Cerebellar cortex (tissue), 1 donor: ENCODE measurements around the gene EBNA1BP2.
"Not testable (repeated sequence)": the region's sequence is repeated elsewhere in the genome, so short reads cannot be mapped to it uniquely, and the experiment has no call there.

ENCODE experiments used
- DNase-seq: peaks from one replicate; pipeline ENCODE4 v3.0.0-alpha.2; 2015; ENCODE audit warnings: low spot score

EBNA1BP2 gene

GRCh38 chr1:43171876-43172526, at the start of gene EBNA1BP2, which contains the start of gene CFAP57:
Gene EBNA1BP2, minus strand, starts transcription at chr1:43172290. Its CDS starts 172 bp downstream, at chr1:43172118.
Gene CFAP57, plus strand, starts transcription at chr1:43172330. Its CDS starts 424 bp downstream, at chr1:43172754.
- peak; percentile 95 for DNase-seq

GRCh38 chr1:43221797-43222196, 49.7 kb upstream of the EBNA1BP2 start:
- DNase-seq = no peak

- DNase-seq = no peak
Measured at GRCh38 chr1:43220905-43221778, 49.1 kb upstream of the EBNA1BP2 start.

- no peak for DNase-seq
Measured at GRCh38 chr1:43217747-43218146, 45.7 kb upstream of the EBNA1BP2 start.

GRCh38 chr1:43214501-43215444, 42.7 kb upstream of the EBNA1BP2 start:
- DNase-seq = no peak

- DNase-seq = not testable (repeated sequence)
Measured at GRCh38 chr1:43208277-43208676, 36.2 kb upstream of the EBNA1BP2 start.

- DNase-seq = peak; percentile 24
Measured at GRCh38 chr1:43207229-43207853, 35.3 kb upstream of the EBNA1BP2 start.

GRCh38 chr1:43206600-43207228, 34.6 kb upstream of the EBNA1BP2 start:
- peak; percentile 80 for DNase-seq

- no peak for DNase-seq
Measured at GRCh38 chr1:43205671-43206070, 33.6 kb upstream of the EBNA1BP2 start.

GRCh38 chr1:43204394-43204793, 32.3 kb upstream of the EBNA1BP2 start:
- no peak for DNase-seq

- no peak for DNase-seq
Measured at GRCh38 chr1:43203859-43204258, 31.8 kb upstream of the EBNA1BP2 start.

- DNase-seq = no peak
Measured at GRCh38 chr1:43199093-43199726, 27.1 kb upstream of the EBNA1BP2 start.

GRCh38 chr1:43197343-43198127, 25.4 kb upstream of the EBNA1BP2 start:
- peak; percentile 10 for DNase-seq

GRCh38 chr1:43194509-43194908, 22.4 kb upstream of the EBNA1BP2 start:
- DNase-seq = no peak

GRCh38 chr1:43188106-43188505, 16.0 kb upstream of the EBNA1BP2 start:
- no peak for DNase-seq

- DNase-seq = no peak
Measured at GRCh38 chr1:43184995-43185394, 12.9 kb upstream of the EBNA1BP2 start.

GRCh38 chr1:43184388-43184787, 12.3 kb upstream of the EBNA1BP2 start:
- no peak for DNase-seq

GRCh38 chr1:43177691-43178090, 5.6 kb upstream of the EBNA1BP2 start:
- no peak for DNase-seq

- DNase-seq = no peak
Measured at GRCh38 chr1:43174873-43175272, 2.8 kb upstream of the EBNA1BP2 start.

- DNase-seq = peak; percentile 89
Measured at GRCh38 chr1:43172527-43172972, 460 bp upstream of the EBNA1BP2 start.
